Liver (tissue), 9 donors: ENCODE measurements around the gene CLPTM1L. TPM values are rescaled to one million over a fixed set of nuclear protein-coding genes. Genes with fewer than 3 reads are reported as not detected.

Experiments
- DNase-seq: peaks from one replicate; pipeline ENCODE4 v3.0.0-alpha.2; 2017; ENCODE audit warnings: low spot score
- H3K27ac ChIP-seq, 2 donors: one replicate each; pipeline ENCODE4 v1.7.0; 2013; ENCODE audit warnings: inconsistent platforms in 2 of 2, low read length in 2 of 2, control low read depth in 1 of 2, low read depth in 1 of 2, mild to moderate bottlenecking in 1 of 2
- H3K27me3 ChIP-seq, 4 donors: one replicate each; pipeline versions ENCODE4 v1.6.1 to v1.7.0; 2013; ENCODE audit warnings: low read length in 3 of 4, inconsistent platforms in 1 of 4, mild to moderate bottlenecking in 1 of 4, moderate library complexity in 1 of 4; ENCODE audit not compliant: control insufficient read depth in 4 of 4, insufficient read depth in 4 of 4
- H3K36me3 ChIP-seq, 4 donors: one replicate each; pipeline versions ENCODE4 v1.6.1 to v1.7.0; 2013; ENCODE audit warnings: low read length in 3 of 4, mild to moderate bottlenecking in 3 of 4, low read depth in 1 of 4, moderate library complexity in 1 of 4; ENCODE audit not compliant: control insufficient read depth in 4 of 4, insufficient read depth in 3 of 4
- H3K4me1 ChIP-seq, 4 donors: one replicate each; pipeline versions ENCODE4 v1.6.1 to v1.7.0; 2013; ENCODE audit warnings: low read length in 3 of 4, mild to moderate bottlenecking in 3 of 4, moderate library complexity in 1 of 4; ENCODE audit not compliant: control insufficient read depth in 4 of 4, insufficient read depth in 4 of 4
- H3K4me3 ChIP-seq, 3 donors: one replicate each; pipeline versions ENCODE4 v1.6.1 to v1.7.0; 2013; ENCODE audit warnings: low read length in 3 of 3, control low read depth in 1 of 3, low read depth in 1 of 3, mild to moderate bottlenecking in 1 of 3
- H3K9ac ChIP-seq, 2 donors: one replicate each; pipeline ENCODE4 v1.7.0; 2013; ENCODE audit warnings: low read length in 2 of 2, mild to moderate bottlenecking in 2 of 2, moderate library complexity in 2 of 2, control low read depth in 1 of 2, low read depth in 1 of 2
- H3K9me3 ChIP-seq, 4 donors: one replicate each; pipeline versions ENCODE4 v1.6.1 to v1.7.0; 2013; ENCODE audit warnings: low read length in 3 of 4; ENCODE audit not compliant: control insufficient read depth in 4 of 4
- CTCF ChIP-seq: fragments of 150-350 bp; IDR thresholded peaks from 2 replicates; pipeline ENCODE4 v1.5.1; 2017; ENCODE audit warnings: improper control_type of control experiment, low read depth, low read length; ENCODE audit not compliant: missing input control
- EGR1 ChIP-seq, 2 donors: IDR thresholded peaks; 2 replicates each; pipeline ENCODE4 v1.6.1; 2016 to 2018; ENCODE audit warnings: antibody characterized with exemption in 2 of 2, low read depth in 2 of 2
- FOXA1 ChIP-seq: IDR thresholded peaks from 2 replicates; pipeline ENCODE4 v1.6.1; 2016; ENCODE audit warnings: antibody characterized with exemption
- FOXA2 ChIP-seq: IDR thresholded peaks from 2 replicates; pipeline ENCODE4 v1.6.1; 2016; ENCODE audit warnings: antibody characterized with exemption
- GABPA ChIP-seq, 2 donors: IDR thresholded peaks in 1 of 2; conservative IDR thresholded peaks in 1 of 2; 2 replicates each; pipeline ENCODE4 v1.6.1; 2016; ENCODE audit warnings: antibody characterized with exemption in 2 of 2, mild to moderate bottlenecking in 1 of 2, moderate library complexity in 1 of 2
- HNF4A ChIP-seq, 2 donors: conservative IDR thresholded peaks; 2 replicates each; pipeline ENCODE4 v1.6.1; 2016; ENCODE audit warnings: antibody characterized with exemption in 2 of 2, mild to moderate bottlenecking in 2 of 2
- HNF4G ChIP-seq: IDR thresholded peaks from 2 replicates; pipeline ENCODE4 v1.6.1; 2016; ENCODE audit warnings: antibody characterized with exemption
- NR2F2 ChIP-seq: IDR thresholded peaks from 2 replicates; pipeline ENCODE4 v1.6.1; 2016; ENCODE audit warnings: antibody characterized with exemption
- RAD21 ChIP-seq, 2 donors: IDR thresholded peaks; 2 replicates each; pipeline ENCODE4 v1.6.1; 2016; ENCODE audit warnings: antibody characterized with exemption in 2 of 2, mild to moderate bottlenecking in 2 of 2
- RXRA ChIP-seq, 2 donors: IDR thresholded peaks; 2 replicates each; pipeline ENCODE4 v1.6.1; 2017 to 2018; ENCODE audit warnings: antibody characterized with exemption in 2 of 2, mild to moderate bottlenecking in 1 of 2
- SP1 ChIP-seq: IDR thresholded peaks from 2 replicates; pipeline ENCODE4 v1.6.1; 2018; ENCODE audit warnings: antibody characterized with exemption, mild to moderate bottlenecking
- TAF1 ChIP-seq: conservative IDR thresholded peaks from 2 replicates; pipeline ENCODE4 v1.6.1; 2016; ENCODE audit warnings: antibody characterized with exemption, mild to moderate bottlenecking
- YY1 ChIP-seq: IDR thresholded peaks from 2 replicates; pipeline ENCODE4 v1.6.1; 2016; ENCODE audit warnings: antibody characterized with exemption, mild to moderate bottlenecking
- ZBTB33 ChIP-seq: IDR thresholded peaks from 2 replicates; pipeline ENCODE4 v1.6.1; 2016; ENCODE audit warnings: antibody characterized with exemption
- WGBS: extraction: QIAGEN DNeasy Blood & Tissue Kit; methylation state at CpG from one replicate; pipeline ENCODE4 v1.1.7; 2013; 5-methylcytosine and 5-hydroxymethylcytosine counted together
- polyA plus RNA-seq, 2 donors: library from polyadenylated mRNA; stranded (reverse) in 1 of 2; unstranded in 1 of 2; fragments of 200-250 nt in 1 of 2; fragments of >200 nt in 1 of 2; fragmentation: Nextera tagmentation in 1 of 2; extraction: Ambion mirVana in 1 of 2; gene quantifications; one replicate each; pipeline versions ENCODE4 v1.2.1 to v1.2.3, GENCODE V29; 2013 to 2015
- total RNA-seq, 2 donors: library from RNA; depleted of rRNA; stranded (reverse); fragments of >200 nt; gene quantifications; one replicate each; pipeline ENCODE4 v1.2.3, GENCODE V29; 2014
- TF ChIP-seq, protein P1 (sequence below): IDR thresholded peaks from 2 replicates; pipeline ENCODE4 v1.6.1; 2016; ENCODE audit warnings: antibody characterized with exemption
- TF ChIP-seq, protein P2 (sequence below): IDR thresholded peaks from 2 replicates; pipeline ENCODE4 v1.6.1; 2016; ENCODE audit warnings: antibody characterized with exemption
- donor health status: healthy.
- donor health status: healthy.
- donor health status: healthy.
- donor health status: healthy.
- donor health status: healthy.

CLPTM1L gene
- total and polyA plus RNA-seq, 4 donors = 69.2 to 255 (median 146) TPM

GRCh38 chr5:1311439-1312055 is 33.4 kb downstream of the CLPTM1L start:
- H3K27ac ChIP-seq = no peak overlapping the region
- 94% methylated on average over 15 of the region's 15 CpGs for WGBS
- H3K9ac ChIP-seq = no peak overlapping the region
- H3K36me3 ChIP-seq = no peaks in the 10 kb centered on the region
- no peak overlapping the region for H3K4me3 ChIP-seq
- no peaks in the 10 kb centered on the region for H3K9me3 ChIP-seq
- peaks cover 7 to 15% (median 14%) of the 10 kb centered on the region in 4 donors for H3K4me1 ChIP-seq
- DNase-seq = no peak
- no peaks in the 10 kb centered on the region for H3K27me3 ChIP-seq
- TF ChIP-seq HNF4A (conservative IDR thresholded peaks at IDR 0.05) = no peak
- no peak for TF ChIP-seq GABPA (IDR thresholded peaks at IDR 0.05 in 1 of 2, conservative IDR thresholded peaks at IDR 0.05 in 1 of 2)
- TF ChIP-seq SP1 = no peak
- no peak for TF ChIP-seq EGR1 (IDR thresholded peaks at IDR 0.05; ENCODE audit: low read depth in 2 of 2)
- no peak for TF ChIP-seq ZBTB33
- no peak for TF ChIP-seq FOXA2
- no peak for TF ChIP-seq NR2F2
- no peak for TF ChIP-seq HNF4G
- TF ChIP-seq TAF1 = no peak
- TF ChIP-seq CTCF = no peak
- TF ChIP-seq RXRA (IDR thresholded peaks at IDR 0.05) = no peak

- Histone ChIP-seq H3K36me3 (no peaks in the 10 kb centered on the region), H3K9ac (no peak overlapping the region), H3K27ac (no peak overlapping the region), H3K27me3 (no peaks in the 10 kb centered on the region), H3K4me1 (peaks cover 0 to 1% (median under 1%) of the 10 kb centered on the region in 4 donors), H3K9me3 (no peaks in the 10 kb centered on the region), H3K4me3 (no peak overlapping the region)
- DNase-seq = no peak
- 91% methylated on average over 7 of the region's 7 CpGs for WGBS
- TF ChIP-seq HNF4A (conservative IDR thresholded peaks at IDR 0.05) = no peak
- TF ChIP-seq CTCF = no peak
These were observed 34.8 kb downstream of the CLPTM1L start for GRCh38 chr5:1310118-1310517.

- Histone ChIP-seq H3K4me1 (no peaks in the 10 kb centered on the region), H3K9me3 (peaks cover 0 to 2% (median 0%) of the 10 kb centered on the region in 4 donors), H3K27ac (no peak overlapping the region), H3K36me3 (no peaks in the 10 kb centered on the region), H3K9ac (no peak overlapping the region), H3K4me3 (no peak overlapping the region), H3K27me3 (no peaks in the 10 kb centered on the region)
- no peak for DNase-seq
- 76% methylated on average over 2 of the region's 2 CpGs for WGBS
- no peak for TF ChIP-seq YY1
- no peak for TF ChIP-seq NR2F2
- TF ChIP-seq, protein P1, sequence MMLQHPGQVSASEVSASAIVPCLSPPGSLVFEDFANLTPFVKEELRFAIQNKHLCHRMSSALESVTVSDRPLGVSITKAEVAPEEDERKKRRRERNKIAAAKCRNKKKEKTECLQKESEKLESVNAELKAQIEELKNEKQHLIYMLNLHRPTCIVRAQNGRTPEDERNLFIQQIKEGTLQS = no peak
- no peak for TF ChIP-seq HNF4A (conservative IDR thresholded peaks at IDR 0.05)
- no peak for TF ChIP-seq FOXA2
- TF ChIP-seq CTCF = no peak
- TF ChIP-seq FOXA1 = no peak
- TF ChIP-seq RAD21 (IDR thresholded peaks at IDR 0.05) = no peak
- TF ChIP-seq, protein P2, sequence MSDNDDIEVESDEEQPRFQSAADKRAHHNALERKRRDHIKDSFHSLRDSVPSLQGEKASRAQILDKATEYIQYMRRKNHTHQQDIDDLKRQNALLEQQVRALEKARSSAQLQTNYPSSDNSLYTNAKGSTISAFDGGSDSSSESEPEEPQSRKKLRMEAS = no peak
- TF ChIP-seq EGR1 (IDR thresholded peaks at IDR 0.05; ENCODE audit: low read depth in 2 of 2) = no peak
These were observed 40.9 kb downstream of the CLPTM1L start for GRCh38 chr5:1304033-1304432.
